Hepatocyte (in vitro differentiated cells): ENCODE results near the gene B3GNT9. TPM values are rescaled to one million over a fixed set of nuclear protein-coding genes. Genes with fewer than 3 reads are reported as not detected.

Source experiments
- DNase-seq: peaks from one replicate; pipeline ENCODE4 v3.0.0-alpha.2; 2016; ENCODE audit warnings: low spot score
- H2AFZ ChIP-seq: fragments of 200-600 bp; sonication (generic); 2 replicates; pipeline ENCODE4 v1.6.0; 2016; ENCODE audit warnings: antibody characterized with exemption, mild to moderate bottlenecking
- H3K27ac ChIP-seq: fragments of 200-600 bp; sonication (generic); 2 replicates; pipeline ENCODE4 v1.5.1; 2016; ENCODE audit warnings: mild to moderate bottlenecking
- H3K27me3 ChIP-seq: fragments of 200-600 bp; sonication (generic); 2 replicates; pipeline ENCODE4 v1.6.1; 2016
- H3K36me3 ChIP-seq: fragments of 200-600 bp; sonication (generic); replicated peaks from 2 replicates; pipeline ENCODE4 v1.5.1; 2016; ENCODE audit warnings: low read depth; ENCODE audit not compliant: insufficient read depth
- H3K4me1 ChIP-seq: fragments of 200-600 bp; sonication (generic); 2 replicates; pipeline ENCODE4 v1.5.1; 2016; ENCODE audit warnings: mild to moderate bottlenecking, moderate library complexity; ENCODE audit not compliant: insufficient read depth
- H3K4me2 ChIP-seq: fragments of 200-600 bp; sonication (generic); 2 replicates; pipeline ENCODE4 v1.6.0; 2016
- H3K4me3 ChIP-seq: fragments of 200-600 bp; sonication (generic); 2 replicates; pipeline ENCODE4 v1.5.1; 2016; ENCODE audit warnings: mild to moderate bottlenecking
- H3K79me2 ChIP-seq: fragments of 200-600 bp; sonication (generic); 2 replicates; pipeline ENCODE4 v1.6.0; 2017; ENCODE audit warnings: mild to moderate bottlenecking
- H3K9me2 ChIP-seq: fragments of 200-600 bp; sonication (generic); replicated peaks from 2 replicates; pipeline ENCODE4 v1.6.0; 2017; ENCODE audit warnings: mild to moderate bottlenecking; ENCODE audit not compliant: insufficient read depth
- H3K9me3 ChIP-seq: fragments of 200-600 bp; sonication (generic); 2 replicates; pipeline ENCODE4 v1.5.1; 2016; ENCODE audit warnings: low read depth, mild to moderate bottlenecking
- H4K20me1 ChIP-seq: fragments of 200-600 bp; sonication (generic); 2 replicates; pipeline ENCODE4 v1.6.0; 2016; ENCODE audit warnings: mild to moderate bottlenecking; ENCODE audit not compliant: insufficient read depth, poor library complexity, severe bottlenecking
- CTCF ChIP-seq: fragments of 200-600 bp; sonication (generic); IDR thresholded peaks from 2 replicates; pipeline ENCODE4 v1.5.1; 2016; ENCODE audit warnings: antibody characterized with exemption, mild to moderate bottlenecking; ENCODE audit not compliant: poor library complexity
- EZH2 ChIP-seq: fragments of 200-600 bp; sonication (generic); IDR thresholded peaks from 2 replicates; pipeline ENCODE4 v1.6.1; 2016; ENCODE audit warnings: antibody characterized with exemption, mild to moderate bottlenecking, borderline replicate concordance
- EZH2phosphoT487 ChIP-seq: fragments of 200-600 bp; sonication (generic); IDR thresholded peaks from one replicate; pipeline ENCODE4 v1.6.1; 2018; ENCODE audit warnings: antibody characterized with exemption, mild to moderate bottlenecking, low read depth, moderate library complexity; ENCODE audit not compliant: unreplicated experiment, severe bottlenecking
- WGBS: methylation state at CpG from one replicate; pipeline ENCODE4 v1.1.6; 2016; ENCODE audit warnings: low lambda C conversion rate; ENCODE audit errors: missing lambda C conversion rate; 5-methylcytosine and 5-hydroxymethylcytosine counted together
- polyA plus RNA-seq: library from polyadenylated mRNA; unstranded; fragments of >200 nt; fragmentation: Nextera tagmentation; extraction: Ambion mirVana; gene quantifications from 2 replicates; pipeline ENCODE4 v1.2.1, GENCODE V29; 2016
- total RNA-seq: library from RNA; depleted of rRNA; stranded (reverse); fragments of >200 nt; gene quantifications from 2 replicates; pipeline ENCODE4 v1.2.3, GENCODE V29; 2014

Gene B3GNT9
- total and polyA plus RNA-seq, 2 experiments from 2014 or later: 34.5 to 44.2 TPM

GRCh38 chr16:67183284-67183626 lies 32.5 kb upstream of the B3GNT9 start:
- DNase-seq: no peak
- H3K4me1 ChIP-seq: peaks cover 14% of the 10 kb centered on the region
- H3K9me3 ChIP-seq: no peaks in the 10 kb centered on the region
- no peak for TF ChIP-seq EZH2
- TF ChIP-seq CTCF: no peak
- TF ChIP-seq EZH2phosphoT487: no peak
- H3K27me3 ChIP-seq: no peaks in the 10 kb centered on the region
- peak overlapping the region; percentile 80 for H3K4me2 ChIP-seq
- peaks cover 12% of the 10 kb centered on the region for H3K79me2 ChIP-seq
- H3K9me2 ChIP-seq: no peaks in the 10 kb centered on the region
- 7% methylated on average over 11 of the region's 11 CpGs for WGBS
- H3K27ac ChIP-seq: peak overlapping the region; percentile 28
- H4K20me1 ChIP-seq: peaks cover 3% of the 10 kb centered on the region
- H2AFZ ChIP-seq: no peak overlapping the region
- H3K36me3 ChIP-seq: no peaks in the 10 kb centered on the region
- H3K4me3 ChIP-seq: peak overlapping the region; percentile 20

- H3K27me3 ChIP-seq: no peaks in the 10 kb centered on the region
- no peak overlapping the region for H3K27ac ChIP-seq
- H3K4me1 ChIP-seq: peaks cover 19% of the 10 kb centered on the region
- H3K9me3 ChIP-seq: no peaks in the 10 kb centered on the region
- H4K20me1 ChIP-seq: peaks cover 3% of the 10 kb centered on the region
- peak overlapping the region; percentile 80 for H3K4me2 ChIP-seq
- H2AFZ ChIP-seq: no peak overlapping the region
- H3K36me3 ChIP-seq: no peaks in the 10 kb centered on the region
- no peaks in the 10 kb centered on the region for H3K9me2 ChIP-seq
- TF ChIP-seq EZH2phosphoT487 (no peak), CTCF (no peak), EZH2 (no peak)
- WGBS: 88% methylated on average over 2 of the region's 2 CpGs
- H3K4me3 ChIP-seq: no peak overlapping the region
- DNase-seq: no peak
- peaks cover 12% of the 10 kb centered on the region for H3K79me2 ChIP-seq
These were observed 31.5 kb upstream of the B3GNT9 start for GRCh38 chr16:67182288-67182687.

GRCh38 chr16:67181346-67181745 lies 30.5 kb upstream of the B3GNT9 start:
- Histone ChIP-seq H3K9me2 (no peaks in the 10 kb centered on the region), H3K9me3 (no peaks in the 10 kb centered on the region), H3K36me3 (no peaks in the 10 kb centered on the region), H3K27me3 (no peaks in the 10 kb centered on the region), H3K27ac (no peak overlapping the region), H3K4me1 (peaks cover 19% of the 10 kb centered on the region), H3K4me2 (no peak overlapping the region), H4K20me1 (peaks cover 3% of the 10 kb centered on the region), H2AFZ (no peak overlapping the region), H3K4me3 (no peak overlapping the region), H3K79me2 (peaks cover 12% of the 10 kb centered on the region)
- TF ChIP-seq EZH2phosphoT487 (no peak), EZH2 (no peak), CTCF (no peak)
- no peak for DNase-seq
- WGBS: 83% methylated on average over 2 of the region's 2 CpGs

GRCh38 chr16:67180166-67180565 lies 29.4 kb upstream of the B3GNT9 start:
- DNase-seq: no peak
- Histone ChIP-seq H3K9me2 (no peaks in the 10 kb centered on the region), H3K79me2 (peaks cover 12% of the 10 kb centered on the region), H2AFZ (no peak overlapping the region), H3K27me3 (no peaks in the 10 kb centered on the region), H3K9me3 (no peaks in the 10 kb centered on the region), H3K36me3 (no peaks in the 10 kb centered on the region), H3K4me1 (peaks cover 18% of the 10 kb centered on the region), H3K27ac (no peak overlapping the region), H3K4me2 (no peak overlapping the region), H4K20me1 (peaks cover 3% of the 10 kb centered on the region), H3K4me3 (no peak overlapping the region)
- TF ChIP-seq EZH2phosphoT487 (no peak), EZH2 (no peak), CTCF (no peak)
- WGBS: 92% methylated on average over 16 of the region's 16 CpGs
